ENCODE data around the gene SNCG. TPM values are rescaled to one million over a fixed set of nuclear protein-coding genes. Genes with fewer than 3 reads are reported as not detected.
"Not testable (repeated sequence)": the region's sequence is repeated elsewhere in the genome, so short reads cannot be mapped to it uniquely, and the experiment has no call there.

The SNCG gene
- total and polyA plus RNA-seq, 2 of the 8 experiments (the other 6 are each of a cell fraction or from before 2014, with no cell fraction given) = 4.4 to 12.2 TPM

DNA sequence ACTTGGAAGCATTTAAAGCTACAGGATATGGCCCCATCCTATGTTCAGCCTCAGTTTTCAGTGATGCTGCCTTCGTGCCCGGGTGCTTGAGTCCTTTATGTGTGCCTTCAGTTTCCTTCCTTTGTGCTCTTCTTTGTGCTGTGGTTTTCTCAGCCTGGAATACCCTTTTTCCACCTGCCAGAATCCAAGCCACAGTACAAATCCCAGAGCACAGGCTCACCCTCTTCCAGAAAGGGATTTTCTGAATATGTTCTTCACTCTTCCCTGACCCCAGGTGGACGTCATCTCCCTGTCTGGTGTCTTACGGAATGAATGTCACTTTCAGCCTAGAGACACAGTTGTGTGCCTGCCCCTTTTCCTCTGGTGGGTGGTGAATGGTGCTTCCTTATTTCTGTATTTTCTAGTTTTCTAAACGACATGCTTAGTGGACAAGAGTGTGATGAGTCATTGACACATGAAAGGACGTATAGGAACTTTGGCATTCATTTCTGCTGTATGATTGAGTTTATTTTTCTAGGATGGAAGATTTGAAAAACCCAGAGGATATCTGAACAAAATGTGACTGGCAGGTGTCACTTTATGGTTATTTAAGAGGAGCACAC lies 41.5 kb downstream of the SNCG start:
- H3K23me2 ChIP-seq (ENCODE audit: low read depth, low read length); H3K4me2 ChIP-seq (ENCODE audit: insufficient read depth in 1 of 2, low read depth in 2 of 2, low read length in 2 of 2); H4K20me1 ChIP-seq (replicated peaks in 1 of 2; ENCODE audit: control insufficient read depth in 1 of 2, insufficient read depth in 2 of 2, low read length in 2 of 2); H3K56ac ChIP-seq (replicated peaks; ENCODE audit: insufficient read length, low read depth, low read length); H3K9me3 ChIP-seq (ENCODE audit: insufficient read depth in 2 of 2, low read depth in 1 of 2, low read length in 1 of 2); H2AFZ ChIP-seq (ENCODE audit: low read length); H2BK5ac ChIP-seq (ENCODE audit: low read depth, low read length); H4K8ac ChIP-seq (ENCODE audit: extremely low read depth, insufficient read depth, low read length); H3K9ac ChIP-seq (replicated peaks in 1 of 4; ENCODE audit: extremely low read depth in 1 of 4, low read depth in 3 of 4, low read length in 3 of 4); H2AK5ac ChIP-seq (ENCODE audit: low read depth, low read length); H3K23ac ChIP-seq (ENCODE audit: insufficient read length); H2BK12ac ChIP-seq (ENCODE audit: low read depth, low read length); H3K4ac ChIP-seq (replicated peaks; ENCODE audit: insufficient read length, low read depth, low read length); H2BK120ac ChIP-seq (replicated peaks; ENCODE audit: low read depth, low read length); H3K18ac ChIP-seq (ENCODE audit: extremely low read depth, low read length); H3K36me3 ChIP-seq (ENCODE audit: control insufficient read depth in 2 of 4, insufficient read depth in 4 of 4, low read length in 3 of 4); DNase-seq (ENCODE audit: low read depth in 1 of 2, low spot score in 2 of 2); H2BK15ac ChIP-seq (ENCODE audit: low read length); H4K5ac ChIP-seq (ENCODE audit: insufficient read length, low read depth, low read length); H3K4me1 ChIP-seq (replicated peaks in 1 of 4; ENCODE audit: control insufficient read depth in 3 of 4, insufficient read depth in 4 of 4, low read length in 3 of 4); H3K27me3 ChIP-seq (replicated peaks in 1 of 4; ENCODE audit: control insufficient read depth in 3 of 4, extremely low read depth in 1 of 4, insufficient read depth in 3 of 4, low read length in 3 of 4); H3K79me2 ChIP-seq (ENCODE audit: control insufficient read depth in 1 of 2, insufficient read depth in 2 of 2, low read length in 2 of 2); H4K91ac ChIP-seq (replicated peaks; ENCODE audit: insufficient read length, low read length); H3K4me3 ChIP-seq (ENCODE audit: extremely low read depth in 1 of 4, insufficient read depth in 2 of 4, low read depth in 3 of 4, low read length in 4 of 4); POLR2A ChIA-PET (ENCODE audit: partially characterized antibody); H3K79me1 ChIP-seq (ENCODE audit: low read depth, low read length); H3K27ac ChIP-seq (ENCODE audit: low read depth, low read length); H2BK20ac ChIP-seq (ENCODE audit: low read length); H3K14ac ChIP-seq (ENCODE audit: insufficient read length); FAIRE-seq: not testable (repeated sequence)
- CTCF ChIA-PET (ENCODE audit: partially characterized antibody) = interaction anchor here (0.6 kb wide), 1 partner anchor 29 kb away, joined by 3 read pairs; no protein-coding TSS in a partner anchor
- WGBS, 2 experiments (ENCODE audit: extremely low coverage in 1 of 2, insufficient coverage in 1 of 2, insufficient read length in 1 of 2, insufficient replicate concordance in 2 of 2, low coverage in 1 of 2, low lambda C conversion rate in 2 of 2, missing lambda C conversion rate in 1 of 2) = 92% methylated on average over 6 of the region's 6 CpGs; no CpG with 5 or more reads in 1 of the 2 experiments

Measured in H1 (cell line).